Astrocyte (in vitro differentiated cells and primary cell): ENCODE measurements around the gene MYL4. TPM values are rescaled to one million over a fixed set of nuclear protein-coding genes. Genes with fewer than 3 reads are reported as not detected.

Experiments used
- DNase-seq: peaks from one replicate; pipeline ENCODE4 v3.0.0-alpha.2; 2010; ENCODE audit warnings: low read depth
- FAIRE-seq: peaks from 2 replicates; lab custom pipeline; 2011; peaks lifted over from hg19 to GRCh38; lab: Jason Lieb, UNC
- H2AFZ ChIP-seq: 2 replicates; pipeline ENCODE4 v1.6.0; 2012; ENCODE audit warnings: low read depth, low read length, inconsistent platforms
- H3K27ac ChIP-seq: 2 replicates; pipeline ENCODE4 v1.5.1; 2011; ENCODE audit warnings: low read depth, low read length, inconsistent platforms
- H3K27me3 ChIP-seq: 2 replicates; pipeline ENCODE4 v1.6.0; 2011; ENCODE audit warnings: low read length, inconsistent platforms; ENCODE audit not compliant: insufficient read depth
- H3K36me3 ChIP-seq: 2 replicates; pipeline ENCODE4 v1.5.1; 2011; ENCODE audit warnings: low read length, inconsistent platforms; ENCODE audit not compliant: insufficient read depth
- H3K4me1 ChIP-seq: 2 replicates; pipeline ENCODE4 v1.5.1; 2011; ENCODE audit warnings: low read length, inconsistent platforms; ENCODE audit not compliant: insufficient read depth
- H3K4me2 ChIP-seq: 2 replicates; pipeline ENCODE4 v1.6.0; 2012; ENCODE audit warnings: low read length, inconsistent platforms
- H3K4me3 ChIP-seq: 2 replicates; pipeline ENCODE4 v1.5.1; 2011; ENCODE audit warnings: low read depth, mild to moderate bottlenecking, low read length, inconsistent platforms; ENCODE audit not compliant: insufficient read depth
- H3K79me2 ChIP-seq: 2 replicates; pipeline ENCODE4 v1.6.0; 2012; ENCODE audit warnings: mild to moderate bottlenecking, low read length, inconsistent platforms; ENCODE audit not compliant: insufficient read depth
- H3K9ac ChIP-seq: 2 replicates; pipeline ENCODE4 v1.6.0; 2012; ENCODE audit warnings: mild to moderate bottlenecking, low read length, inconsistent platforms
- H3K9me3 ChIP-seq: 2 replicates; pipeline ENCODE4 v1.5.1; 2012; ENCODE audit warnings: low read depth, mild to moderate bottlenecking, low read length, inconsistent platforms; ENCODE audit not compliant: insufficient read depth
- H4K20me1 ChIP-seq: 2 replicates; pipeline ENCODE4 v1.6.0; 2012; ENCODE audit warnings: low read length, inconsistent platforms; ENCODE audit not compliant: insufficient read depth
- H3K27ac Mint-ChIP-seq: one replicate; pipeline ENCODE4 v1.8.0; 2021; ENCODE audit warnings: mild to moderate bottlenecking, mixed read lengths; ENCODE audit not compliant: unreplicated experiment
- H3K27me3 Mint-ChIP-seq: one replicate; pipeline ENCODE4 v1.8.0; 2021; ENCODE audit warnings: low read depth, mixed read lengths; ENCODE audit not compliant: unreplicated experiment
- H3K36me3 Mint-ChIP-seq: one replicate; pipeline ENCODE4 v1.8.0; 2021; ENCODE audit warnings: low read depth, mixed read lengths; ENCODE audit not compliant: unreplicated experiment
- H3K4me1 Mint-ChIP-seq: one replicate; pipeline ENCODE4 v1.8.0; 2021; ENCODE audit warnings: low read depth, mixed read lengths; ENCODE audit not compliant: unreplicated experiment
- H3K4me3 Mint-ChIP-seq: one replicate; pipeline ENCODE4 v1.8.0; 2021; ENCODE audit warnings: mild to moderate bottlenecking, moderate library complexity, mixed read lengths; ENCODE audit not compliant: unreplicated experiment
- H3K9me3 Mint-ChIP-seq: one replicate; pipeline ENCODE4 v1.8.0; 2021; ENCODE audit warnings: mild to moderate bottlenecking, mixed read lengths; ENCODE audit not compliant: unreplicated experiment
- CTCF ChIP-seq: IDR thresholded peaks from 2 replicates; pipeline ENCODE4 v1.5.1; 2011; ENCODE audit warnings: low read depth, mild to moderate bottlenecking, inconsistent platforms, low read length, moderate library complexity; ENCODE audit not compliant: insufficient read depth
- EZH2 ChIP-seq: IDR thresholded peaks from 2 replicates; pipeline ENCODE4 v1.6.1; 2012; ENCODE audit warnings: mild to moderate bottlenecking, low read length, inconsistent platforms; ENCODE audit not compliant: insufficient read depth
- total RNA-seq: library from RNA; stranded (reverse); gene quantifications from 2 replicates; pipeline ENCODE4 v1.2.1, GENCODE V29; 2021

Gene MYL4
- total RNA-seq, 1 donor from 2014 or later: 22.7 TPM

DNA sequence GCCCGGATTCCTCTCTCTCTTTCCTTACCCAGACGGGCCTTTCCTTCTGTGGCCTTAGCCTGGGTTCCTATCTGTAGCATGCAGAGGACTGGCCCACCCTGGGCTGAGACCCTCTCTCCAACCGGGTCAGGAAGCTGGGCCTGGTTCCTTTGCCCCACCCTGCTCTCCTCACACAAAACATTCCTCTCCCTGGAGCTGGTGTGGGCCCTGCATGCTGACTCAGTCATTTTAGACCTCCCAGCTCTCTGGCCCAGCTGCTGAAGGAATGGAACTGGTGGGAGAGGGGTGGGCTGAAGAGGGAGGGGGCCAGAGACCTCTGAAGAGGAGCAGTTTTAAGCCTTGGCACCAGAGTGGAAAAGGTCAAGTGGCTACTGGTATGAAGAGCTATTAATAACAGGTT, 957 bp downstream of the MYL4 start:
- DNase-seq (no peak), FAIRE-seq (no peak)
- Histone ChIP-seq H3K4me3 (no peak overlapping the region), H3K79me2 (no peaks in the 10 kb centered on the region), H3K9ac (no peak overlapping the region), H3K4me1 (peaks cover 9% of the 10 kb centered on the region), H3K9me3 (no peaks in the 10 kb centered on the region), H3K27me3 (no peaks in the 10 kb centered on the region), H3K36me3 (no peaks in the 10 kb centered on the region), H3K27ac (no peak overlapping the region), H3K4me2 (no peak overlapping the region), H4K20me1 (no peaks in the 10 kb centered on the region), H2AFZ (no peak overlapping the region)
- Mint-ChIP-seq H3K27me3 (peaks cover 4% of the 10 kb centered on the region), H3K36me3 (peaks cover 5% of the 10 kb centered on the region), H3K4me3 (peak overlapping the region; percentile 57), H3K27ac (peak overlapping the region; percentile 67), H3K9me3 (no peaks in the 10 kb centered on the region), H3K4me1 (peaks cover 38% of the 10 kb centered on the region)
- TF ChIP-seq CTCF (no peak), EZH2 (no peak)

DNA sequence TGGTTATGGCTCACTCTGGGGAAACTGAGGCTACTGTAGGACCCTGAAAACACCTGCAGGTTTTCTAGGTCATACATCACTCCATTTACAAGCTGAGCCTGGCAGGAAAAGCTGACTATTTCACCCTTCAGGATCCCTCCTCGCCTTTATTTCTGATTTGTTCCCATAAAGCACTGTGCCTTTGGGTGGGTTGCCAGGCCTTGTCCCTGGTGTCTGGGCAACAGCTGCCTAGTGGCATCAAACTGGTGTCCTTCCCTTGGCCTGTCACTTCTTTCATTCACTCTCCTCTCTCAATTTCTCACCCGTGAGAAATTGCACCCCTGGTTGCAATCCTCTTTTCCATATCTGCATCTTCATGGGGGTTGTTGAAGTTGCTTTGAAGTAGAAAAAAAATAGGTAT, 1.6 kb downstream of the MYL4 start:
- DNase-seq: no peak

More for the DNA sequence above, 1.6 kb downstream of the MYL4 start:
- H3K9me3 Mint-ChIP-seq: no peaks in the 10 kb centered on the region
- H3K4me3 ChIP-seq: no peak overlapping the region
- FAIRE-seq: no peak
- no peak overlapping the region for H3K27ac ChIP-seq
- no peak overlapping the region for H2AFZ ChIP-seq
- H3K4me1 ChIP-seq: peaks cover 2% of the 10 kb centered on the region
- no peaks in the 10 kb centered on the region for H3K27me3 ChIP-seq
- H3K79me2 ChIP-seq: no peaks in the 10 kb centered on the region
- no peak overlapping the region for H3K4me2 ChIP-seq
- no peak for TF ChIP-seq CTCF
- no peak for TF ChIP-seq EZH2
- no peak overlapping the region for H3K4me3 Mint-ChIP-seq
- peaks cover 6% of the 10 kb centered on the region for H3K27me3 Mint-ChIP-seq
- no peak overlapping the region for H3K9ac ChIP-seq
- no peaks in the 10 kb centered on the region for H3K36me3 ChIP-seq
- peaks cover 31% of the 10 kb centered on the region for H3K4me1 Mint-ChIP-seq
- no peak overlapping the region for H3K27ac Mint-ChIP-seq
- peaks cover 5% of the 10 kb centered on the region for H3K36me3 Mint-ChIP-seq
- no peaks in the 10 kb centered on the region for H3K9me3 ChIP-seq
- H4K20me1 ChIP-seq: no peaks in the 10 kb centered on the region
